OCI-LY1 (cell line): ENCODE measurements around the gene RRAS2.
"Not testable (repeated sequence)": the region's sequence is repeated elsewhere in the genome, so short reads cannot be mapped to it uniquely, and the experiment has no call there.

Experiments used
- CTCF ChIP-seq: fragments of 200-600 bp; sonication (generic), shearing (Covaris generic); IDR thresholded peaks from 2 replicates; pipeline ENCODE4 v1.5.1; 2017; ENCODE audit warnings: mild to moderate bottlenecking, antibody characterized with exemption, low read length, moderate library complexity, mixed read lengths
- EZH2 ChIP-seq: fragments of 200-600 bp; sonication (generic), shearing (Covaris generic); IDR thresholded peaks from 2 replicates; pipeline ENCODE4 v1.8.0; 2017; ENCODE audit warnings: borderline replicate concordance, mixed run types, mild to moderate bottlenecking, antibody characterized with exemption, low read length, moderate library complexity, mixed read lengths

- not testable (repeated sequence) for TF ChIP-seq CTCF, EZH2
Measured at GRCh38 chr11:14354604-14355003, 4.4 kb downstream of the RRAS2 start.
